Adrenal gland (tissue), 12 donors: ENCODE measurements around the gene PDIA4. TPM values are rescaled to one million over a fixed set of nuclear protein-coding genes. Genes with fewer than 3 reads are reported as not detected.
"Not testable (repeated sequence)": the region's sequence is repeated elsewhere in the genome, so short reads cannot be mapped to it uniquely, and the experiment has no call there.

Source experiments
- DNase-seq, 7 donors: peaks; one replicate each; pipeline ENCODE4 v3.0.0-alpha.2; 2019 to 2020
- H3K27ac ChIP-seq, 5 donors: fragments of 200-600 bp; sonication (generic) in 4 of 5; 1 replicate in 3 of 5; 2 replicates in 2 of 5; pipeline versions ENCODE4 v1.5.1 to v1.8.0; 2016 to 2020; ENCODE audit warnings: mild to moderate bottlenecking in 1 of 5
- H3K27me3 ChIP-seq: fragments of 200-600 bp; 2 replicates; pipeline ENCODE4 v1.8.0; 2021
- H3K36me3 ChIP-seq, 2 donors: fragments of 200-600 bp; replicated peaks in 1 of 2; 1 replicate in 1 of 2; 2 replicates in 1 of 2; pipeline versions ENCODE4 v1.5.1 to v1.8.0; 2018 to 2022
- H3K4me1 ChIP-seq, 2 donors: fragments of 200-600 bp; replicated peaks in 1 of 2; 1 replicate in 1 of 2; 2 replicates in 1 of 2; pipeline versions ENCODE4 v1.5.1 to v1.8.0; 2018 to 2021
- H3K4me3 ChIP-seq, 4 donors: fragments of 200-600 bp; sonication (generic) in 3 of 4; one replicate each; pipeline ENCODE4 v1.5.1; 2016 to 2018
- H3K9me3 ChIP-seq, 3 donors: fragments of 200-600 bp; sonication (generic) in 1 of 3; replicated peaks in 1 of 3; 1 replicate in 2 of 3; 2 replicates in 1 of 3; pipeline versions ENCODE4 v1.5.1 to v1.8.0; 2016 to 2021
- CTCF ChIP-seq, 6 experiments: fragments of 450-650 bp in 4 of 6; fragments of 200-600 bp in 2 of 6; sonication (generic) in 1 of 6; IDR thresholded peaks; 1 replicate in 5 of 6; 2 replicates in 1 of 6; pipeline versions ENCODE4 v1.5.1 to v1.8.0; 2016 to 2021; ENCODE audit warnings: antibody characterized with exemption in 6 of 6, mild to moderate bottlenecking in 2 of 6, moderate library complexity in 1 of 6
- POLR2A ChIP-seq, 2 donors: fragments of 450-650 bp; IDR thresholded peaks; one replicate each; pipeline ENCODE4 v1.6.1; 2017; ENCODE audit warnings: antibody characterized with exemption in 2 of 2, mild to moderate bottlenecking in 2 of 2, moderate library complexity in 1 of 2
- WGBS, 4 donors: extraction: QIAGEN DNeasy Blood & Tissue Kit in 2 of 4; methylation state at CpG; one replicate each; pipeline versions ENCODE4 v1.1.5 to v1.1.7; 2013 to 2017; 5-methylcytosine and 5-hydroxymethylcytosine counted together
- intact Hi-C, 2 donors: fragments of 100-400 bp; cut with DNase I; formaldehyde crosslinking; loops; one replicate each; pipeline versions ENCODE4 v1.14.1 to v1.15.0; 2022 to 2023
- polyA plus RNA-seq, 3 donors: library from polyadenylated mRNA; stranded (reverse); fragments of 200-250 nt in 2 of 3; fragments of 350-450 nt in 1 of 3; fragmentation: Illumina TruSeq in 1 of 3; extraction: RNeasy Lipid Tissue Mini Kit (QIAGEN cat#74804) in 1 of 3; gene quantifications; one replicate each; pipeline ENCODE4 v1.2.3, GENCODE V29; 2013 to 2014
- total RNA-seq, 9 donors: library from RNA; depleted of rRNA in 4 of 9; stranded (reverse); fragments of >200 nt in 4 of 9; fragments of 120-200 nt in 1 of 9; fragmentation: NEBNext Ultra II Directional in 1 of 9; extraction: Animal tissue kit (Norgen Biotek cat#: 25700) in 1 of 9; gene quantifications; one replicate each; pipeline versions ENCODE4 v1.1.0 to v1.2.4, GENCODE V29; 2013 to 2023
- donor health status: healthy with polysubstance abuse.
- donor health status: Bipolar disorder and iron deficiency.
- donor health status: DM: yes; HTN: yes; CAD: no.
- donor health status: DM: no; HTN: no; CAD: no.
- donor health status: DM: no; HTN: no; CAD: no.
- donor health status: DM: yes; HTN: yes; CAD: no.

The PDIA4 gene
- total and polyA plus RNA-seq, 12 donors = 19.9 to 123 (median 69.7) TPM

- H3K9me3 ChIP-seq = no peaks in the 10 kb centered on the region
- WGBS, 4 donors = 32 to 52% (median 44%) methylated on average over 1 of the region's 1 CpG
- TF ChIP-seq CTCF (IDR thresholded peaks at IDR 0.05) = no peak
- TF ChIP-seq POLR2A (IDR thresholded peaks at IDR 0.05) = no peak
- peak overlapping the region in 1 of 5 donors; percentile 87 for H3K27ac ChIP-seq
- intact Hi-C loops = no loop called here
- peak overlapping the region in 1 of 4 donors; percentile 59 for H3K4me3 ChIP-seq
- no peaks in the 10 kb centered on the region for H3K27me3 ChIP-seq
- H3K36me3 ChIP-seq = no peaks in the 10 kb centered on the region
- no peak for DNase-seq
- H3K4me1 ChIP-seq = peaks cover 0 to 16% of the 10 kb centered on the region in 2 donors
These were observed 41.6 kb downstream of the PDIA4 start for GRCh38 chr7:148986742-148987009.

- intact Hi-C loops = no loop called here
- no peaks in the 10 kb centered on the region for H3K36me3 ChIP-seq
- peak overlapping the region in 2 of 4 donors; percentile 47 to 74 for H3K4me3 ChIP-seq
- H3K9me3 ChIP-seq = no peaks in the 10 kb centered on the region
- 0 to 1% (median 1%) methylated on average over 10 to 38 of the region's 38 CpGs for WGBS, 4 donors
- H3K27me3 ChIP-seq = no peaks in the 10 kb centered on the region
- H3K27ac ChIP-seq = peak overlapping the region in 2 of 5 donors; percentile 24 to 29
- TF ChIP-seq CTCF (IDR thresholded peaks at IDR 0.05) (no peak), POLR2A (IDR thresholded peaks at IDR 0.05) (peak in 1 of 2 donors; percentile 7)
- peak; percentile 41 to 71 (median 55) for DNase-seq
- H3K4me1 ChIP-seq = peaks cover 0 to 16% of the 10 kb centered on the region in 2 donors
These were observed 44.8 kb downstream of the PDIA4 start for GRCh38 chr7:148983200-148984146.

GRCh38 chr7:148982654-148983199 is 45.6 kb downstream of the PDIA4 start:
- Histone ChIP-seq H3K4me1 (peaks cover 0 to 16% of the 10 kb centered on the region in 2 donors), H3K27ac (peak overlapping the region in 2 of 5 donors; percentile 24 to 29), H3K27me3 (no peaks in the 10 kb centered on the region), H3K9me3 (no peaks in the 10 kb centered on the region), H3K4me3 (peak overlapping the region in 3 of 4 donors; percentile 47 to 74 (median 49)), H3K36me3 (no peaks in the 10 kb centered on the region)
- WGBS, 4 donors = 0 to 1% (median 0%) methylated on average over 13 to 23 of the region's 23 CpGs
- DNase-seq = peak in 5 of 7 donors; percentile 39 to 60 (median 51)
- TF ChIP-seq CTCF (IDR thresholded peaks at IDR 0.05) (no peak), POLR2A (IDR thresholded peaks at IDR 0.05) (no peak)
- intact Hi-C loops = no loop called here

GRCh38 chr7:148979827-148980226 is 48.5 kb downstream of the PDIA4 start:
- intact Hi-C loops = no loop called here
- H3K27ac ChIP-seq = no peak overlapping the region
- DNase-seq = no peak
- H3K36me3 ChIP-seq = no peaks in the 10 kb centered on the region
- TF ChIP-seq CTCF (IDR thresholded peaks at IDR 0.05) (no peak), POLR2A (IDR thresholded peaks at IDR 0.05) (no peak)
- no peak overlapping the region for H3K4me3 ChIP-seq
- H3K9me3 ChIP-seq = no peaks in the 10 kb centered on the region
- H3K27me3 ChIP-seq = no peaks in the 10 kb centered on the region
- H3K4me1 ChIP-seq = peaks cover 0 to 16% of the 10 kb centered on the region in 2 donors
- WGBS, 4 donors = 82 to 88% (median 82%) methylated on average over 9 of the region's 9 CpGs

GRCh38 chr7:148979072-148979471 is 49.2 kb downstream of the PDIA4 start:
- DNase-seq, H3K4me3 ChIP-seq, H3K36me3 ChIP-seq, H3K4me1 ChIP-seq, H3K9me3 ChIP-seq, H3K27me3 ChIP-seq, H3K27ac ChIP-seq, intact Hi-C loops: not testable (repeated sequence)
- 75 to 86% (median 83%) methylated on average over 7 of the region's 7 CpGs for WGBS, 4 donors
